T47D (cell line): Measurements from ENCODE around the gene ETFDH.
A peak's percentile ranks its signal among the peaks of the same experiment; 100 is the strongest.
"Not testable (repeated sequence)": the region's sequence is repeated elsewhere in the genome, so short reads cannot be mapped to it uniquely, and the experiment has no call there.

Experiments
- DNase-seq, 2 experiments: peaks; one replicate each; pipeline versions ENCODE4 v3.0.0 to v3.0.0-alpha.2; 2011 to 2012; ENCODE audit warnings: low read depth in 1 of 2, low spot score in 1 of 2
- JUND ChIP-seq: IDR thresholded peaks from 2 replicates; pipeline ENCODE4 v1.6.1; 2012; ENCODE audit warnings: low read depth
- in situ Hi-C: cut with HindIII; loops from 2 replicates; pipeline ENCODE4 v1.10.0; 2016; ENCODE audit warnings: low sequenced_read_pairs, low pct_unique_long_range_greater_than_20kb

ETFDH gene

DNA sequence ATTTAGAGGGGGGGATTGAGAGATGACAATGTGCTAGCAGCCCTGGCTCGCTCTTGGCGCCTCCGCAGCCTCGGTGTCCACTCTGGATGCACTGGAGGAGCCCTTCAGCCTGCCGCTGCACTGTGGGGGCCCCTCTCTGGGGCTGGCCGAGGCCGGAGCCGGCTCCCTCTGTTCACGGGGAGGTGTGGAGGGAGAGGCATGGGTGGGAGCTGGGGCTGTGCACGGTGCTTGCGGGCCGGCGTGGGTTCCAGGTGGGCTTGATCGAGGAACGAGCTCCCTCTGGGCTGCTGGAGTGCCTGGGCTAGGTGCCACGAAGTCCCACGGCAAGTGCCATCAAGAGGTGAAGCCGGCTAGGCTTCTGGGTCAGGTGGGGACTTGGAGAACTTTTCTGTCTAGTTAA, 7.3 kb upstream of the ETFDH start:
- in situ Hi-C loops: no loop called here
- DNase-seq: no peak
- TF ChIP-seq JUND: no peak

DNA sequence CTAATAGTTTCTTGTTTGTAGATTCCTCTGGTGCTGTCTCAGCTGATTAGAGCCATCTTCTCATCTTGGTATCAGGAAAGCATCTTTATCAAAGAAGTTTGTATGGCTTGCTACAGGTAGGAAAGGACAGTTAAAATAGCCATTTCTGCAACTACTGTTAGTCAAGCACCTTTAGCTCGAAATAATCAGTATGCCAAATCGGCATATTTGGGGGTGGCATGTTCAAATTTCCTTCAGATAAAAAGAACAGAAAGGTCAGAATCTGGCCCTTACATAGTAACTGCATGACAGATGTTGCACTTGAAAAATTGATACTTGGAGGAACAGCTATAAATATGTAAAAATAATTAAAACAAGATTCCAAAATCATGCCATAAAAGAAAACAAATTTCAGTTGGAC, 5.2 kb upstream of the ETFDH start:
- in situ Hi-C loops: no loop called here
- DNase-seq: no peak
- no peak for TF ChIP-seq JUND

DNA sequence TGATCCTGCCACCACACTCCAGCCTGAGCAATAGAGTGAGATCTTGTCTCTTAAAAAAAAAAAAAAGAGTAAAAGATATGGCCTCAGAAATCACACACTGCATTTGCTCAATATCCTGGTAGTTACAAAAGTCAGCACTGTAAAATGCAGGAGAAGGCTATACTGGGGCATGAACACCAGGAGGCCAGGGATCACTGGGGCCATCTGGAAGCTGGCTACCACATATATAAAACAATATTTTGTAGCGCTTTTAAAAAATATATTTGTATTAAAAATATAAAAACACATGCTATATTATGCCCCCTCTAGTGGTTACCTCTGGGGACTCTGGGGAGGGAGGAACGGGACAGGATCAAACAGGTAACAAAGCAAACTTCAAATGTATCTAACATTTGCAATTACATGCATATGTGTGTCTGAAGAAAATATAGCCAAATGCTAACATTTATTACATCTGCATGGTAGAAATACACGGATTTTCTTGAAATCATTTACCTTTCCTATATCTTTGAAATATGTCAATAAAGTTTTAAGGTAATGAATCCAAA, 4.4 kb upstream of the ETFDH start:
- peak in 1 of 2 experiments; percentile 15 for DNase-seq
- TF ChIP-seq JUND: no peak
- in situ Hi-C loops: no loop called here

DNA sequence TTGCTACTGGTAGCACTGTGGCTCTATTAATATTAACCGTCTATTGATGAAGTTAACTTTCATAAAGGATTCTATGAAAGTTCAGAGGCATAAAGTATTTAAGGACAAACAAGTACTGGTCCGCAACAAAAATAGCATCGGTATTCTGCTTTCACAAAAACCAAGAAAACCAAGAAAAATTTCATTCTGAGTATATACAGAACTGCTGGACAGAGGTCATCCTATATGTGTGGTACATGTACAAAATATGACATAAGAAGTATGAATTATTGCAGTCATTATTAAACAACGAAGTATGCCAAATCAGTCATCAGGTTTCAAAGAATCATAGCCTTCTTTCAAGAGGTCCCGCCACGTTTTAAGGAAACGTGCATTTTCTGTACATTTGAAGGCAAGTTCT, 2.8 kb upstream of the ETFDH start:
- TF ChIP-seq JUND: no peak
- in situ Hi-C loops: no loop called here
- DNase-seq: no peak

DNA sequence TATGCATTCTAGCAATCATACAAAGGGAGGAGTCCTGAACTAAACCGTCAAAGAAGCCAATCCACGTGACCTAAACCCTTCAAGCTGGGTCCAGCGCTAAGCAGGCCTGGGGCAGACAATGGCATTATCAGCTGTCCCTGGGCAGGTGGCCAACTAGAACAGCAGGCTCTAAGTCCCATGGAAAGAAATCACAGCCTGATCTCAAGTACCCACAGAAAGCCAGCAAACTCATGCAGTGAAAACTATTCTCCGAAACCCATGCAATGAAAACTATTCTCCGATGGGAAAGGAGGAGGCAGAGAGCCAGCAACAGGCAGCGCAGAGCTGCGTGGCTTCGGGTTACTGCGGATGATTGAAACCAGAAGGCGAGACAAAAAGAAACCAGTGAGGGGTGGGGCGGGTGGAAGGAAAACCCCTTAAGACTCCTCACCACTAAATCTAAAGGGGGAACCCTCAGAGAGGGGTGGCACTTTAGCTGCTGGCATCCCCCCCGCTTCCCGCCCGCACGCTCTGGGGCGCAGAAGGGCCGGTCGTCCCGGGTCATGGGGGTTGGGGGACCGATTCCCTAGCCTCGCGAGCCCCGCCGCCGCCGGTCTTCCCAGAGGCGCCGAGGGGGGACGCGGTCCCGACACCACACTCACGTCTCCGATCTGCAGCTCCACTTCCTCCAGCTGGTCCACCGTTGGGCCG, 976 bp upstream of the ETFDH start:
- in situ Hi-C loops: no loop called here
- no peak for TF ChIP-seq JUND
- peak in 1 of 2 experiments; percentile 36 for DNase-seq

DNA sequence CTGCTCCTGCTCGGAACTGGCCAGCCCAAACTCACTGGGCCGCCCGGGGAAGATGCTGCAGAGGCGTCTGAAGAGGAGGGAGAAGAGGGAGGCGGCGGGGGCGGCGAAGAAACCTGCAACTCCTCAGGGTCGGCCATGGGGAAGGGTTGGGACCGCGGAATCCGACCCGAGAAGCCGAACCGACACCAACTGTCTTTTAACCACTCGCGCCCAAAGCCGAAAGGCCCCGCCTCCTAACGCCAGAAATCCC, 506 bp upstream of the ETFDH start, which contains the start of gene C4orf46:
Gene C4orf46 (minus strand): TSS at position 223 of the 250 bp plus-strand sequence. CDS start 86 bp downstream, at position 137.
- in situ Hi-C loops: no loop called here
- DNase-seq: no peak
- TF ChIP-seq JUND: no peak

DNA sequence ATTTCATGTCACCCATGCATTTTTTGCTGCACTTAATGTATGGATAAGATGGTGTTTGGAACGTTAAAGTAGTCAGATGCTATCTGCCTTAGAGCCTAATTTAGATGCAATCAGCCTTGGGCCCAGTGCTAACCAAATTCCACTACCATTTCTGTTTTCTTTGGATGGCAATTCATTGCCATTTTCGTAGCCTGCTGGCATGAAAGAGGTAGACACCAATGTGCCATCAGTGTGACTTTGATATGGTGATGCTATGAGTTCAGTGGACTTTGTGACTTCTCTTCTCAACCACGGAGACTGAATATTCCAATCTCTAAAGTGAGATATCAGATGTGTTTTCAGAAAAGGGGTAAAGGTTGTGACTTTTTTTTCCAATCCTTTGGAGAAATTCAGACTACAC, 1.5 kb downstream of the ETFDH start:
- no peak for TF ChIP-seq JUND
- in situ Hi-C loops: no loop called here
- no peak for DNase-seq

DNA sequence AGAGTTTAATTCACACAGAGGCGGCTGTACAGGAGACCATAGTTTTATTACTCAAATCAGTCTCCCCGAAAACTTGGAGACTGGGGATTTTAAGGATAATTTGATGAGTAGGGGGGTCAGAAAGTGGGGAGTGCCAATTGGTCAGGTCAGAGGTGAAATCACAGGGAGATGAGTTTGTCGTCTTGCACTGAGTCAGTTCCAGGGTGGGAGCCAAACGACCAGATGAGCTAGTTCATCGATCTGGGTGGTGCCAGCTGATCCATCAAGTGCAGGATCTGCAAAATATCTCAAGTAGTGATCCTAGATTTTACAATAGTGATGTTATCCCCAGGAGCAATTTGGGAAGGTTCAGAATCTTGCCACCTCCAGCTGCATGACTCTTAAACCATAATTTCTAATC, 4.0 kb downstream of the ETFDH start:
- in situ Hi-C loops: no loop called here
- DNase-seq: no peak
- TF ChIP-seq JUND: no peak

DNA sequence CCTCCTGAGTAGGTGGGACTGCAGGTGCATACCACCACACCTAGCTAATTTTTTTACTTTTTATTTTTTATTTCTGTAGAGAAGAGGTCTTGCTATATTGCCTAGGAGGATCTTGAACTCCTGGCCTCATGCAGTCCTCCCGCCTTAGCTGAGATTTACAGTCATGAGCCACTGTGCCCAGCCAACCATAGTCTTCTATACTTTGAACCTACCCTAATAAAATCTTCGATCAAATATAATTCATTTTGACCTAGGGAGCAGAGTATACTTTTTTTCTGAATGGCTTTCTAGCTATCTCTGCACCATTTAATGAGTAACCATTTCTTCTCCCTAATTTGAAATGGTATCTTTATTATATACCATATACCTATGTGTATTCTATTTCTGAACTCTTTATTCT, 6.7 kb downstream of the ETFDH start:
- DNase-seq: no peak
- in situ Hi-C loops: no loop called here
- no peak for TF ChIP-seq JUND

DNA sequence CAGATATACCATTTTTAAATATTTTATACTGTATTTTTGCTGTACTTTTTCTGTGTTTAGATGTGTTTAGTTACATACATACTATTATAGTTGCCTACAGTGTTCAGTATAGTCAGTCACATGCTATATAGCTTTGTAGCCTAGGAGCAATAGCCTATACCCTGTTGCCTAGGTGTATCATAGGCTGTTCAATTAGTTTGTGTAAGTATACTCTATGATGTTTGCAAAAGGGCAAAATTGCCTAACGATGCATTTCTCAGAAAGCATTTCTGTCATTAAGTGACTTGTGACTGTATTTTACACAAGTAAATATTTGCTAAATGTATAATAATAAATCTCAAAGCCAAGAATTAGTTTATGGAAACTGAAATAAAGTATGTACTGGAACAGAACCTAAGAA, 9.5 kb downstream of the ETFDH start:
- no peak for DNase-seq
- in situ Hi-C loops: no loop called here
- no peak for TF ChIP-seq JUND

DNA sequence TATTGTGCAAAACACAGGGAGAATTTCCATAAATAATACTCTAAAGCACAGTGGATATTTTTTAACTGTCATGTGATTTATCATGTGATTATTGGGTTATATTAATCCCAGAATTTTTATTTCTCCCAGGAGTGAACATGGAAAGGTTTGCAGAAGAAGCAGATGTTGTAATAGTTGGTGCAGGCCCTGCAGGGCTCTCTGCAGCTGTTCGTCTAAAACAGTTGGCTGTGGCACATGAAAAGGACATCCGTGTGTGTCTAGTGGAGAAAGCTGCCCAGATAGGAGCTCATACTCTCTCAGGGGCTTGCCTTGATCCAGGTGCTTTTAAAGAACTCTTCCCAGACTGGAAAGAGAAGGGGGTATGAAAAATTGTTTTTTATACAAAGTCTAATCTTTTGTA, 10.0 kb downstream of the ETFDH start:
- DNase-seq: no peak
- in situ Hi-C loops: no loop called here
- no peak for TF ChIP-seq JUND

DNA sequence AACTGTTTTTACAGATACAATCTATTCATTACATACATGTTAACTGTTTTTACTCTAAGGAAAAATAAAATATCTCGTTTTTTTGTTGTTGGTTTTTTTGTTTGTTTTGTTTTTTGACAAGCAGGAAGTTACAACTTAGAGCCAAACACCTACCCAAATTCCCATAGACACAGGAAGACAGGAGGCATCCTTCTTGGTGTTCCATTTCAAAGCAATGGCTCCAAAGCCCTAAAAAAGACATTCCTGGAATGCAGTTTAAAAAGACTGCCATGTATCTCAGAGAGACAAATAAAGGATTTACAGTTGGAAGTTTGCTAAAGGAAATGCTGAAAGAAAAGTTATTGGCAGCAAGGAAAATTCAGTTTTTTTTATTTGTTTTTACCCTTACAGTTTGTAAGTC, 16.7 kb downstream of the ETFDH start:
- TF ChIP-seq JUND: no peak
- no peak for DNase-seq
- in situ Hi-C loops: no loop called here

DNA sequence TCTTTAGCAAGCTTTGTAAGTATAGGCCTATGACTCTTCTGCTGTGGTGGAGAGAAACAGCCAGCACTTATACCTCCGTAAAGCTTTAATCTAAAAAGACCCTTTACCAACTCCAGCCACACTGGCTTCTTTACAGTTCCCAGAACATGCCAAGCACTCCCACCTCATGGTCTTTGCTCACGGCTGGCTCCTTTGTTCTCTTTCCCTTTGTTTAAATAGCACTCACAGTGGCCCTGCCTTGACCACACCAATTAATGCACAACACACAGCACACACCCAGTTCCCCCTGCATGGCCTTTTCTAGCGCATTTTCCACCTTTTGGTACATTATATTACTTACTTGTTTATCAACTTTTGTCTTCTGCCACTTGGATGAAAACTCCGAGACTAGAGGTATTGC, 32.2 kb downstream of the ETFDH start:
- TF ChIP-seq JUND: no peak
- DNase-seq: no peak
- in situ Hi-C loops: no loop called here

DNA sequence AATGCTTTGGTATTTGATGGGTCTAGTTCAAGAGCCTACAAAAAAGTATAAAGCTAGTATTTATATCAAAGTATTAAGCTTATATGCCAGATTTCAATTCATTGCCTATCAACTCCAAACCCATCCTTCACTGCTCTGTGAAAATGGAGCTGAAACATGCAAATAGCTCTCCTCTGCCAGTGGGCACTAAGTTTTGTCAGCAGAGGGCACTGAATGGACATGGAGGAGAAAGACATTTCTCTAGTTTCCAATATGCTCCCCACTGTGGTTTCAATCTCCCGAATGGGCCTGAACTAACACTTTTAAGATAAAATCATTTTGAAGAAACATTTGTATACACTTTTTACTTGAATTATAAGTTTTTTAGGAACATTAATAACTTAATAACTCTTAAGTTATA, 38.7 kb downstream of the ETFDH start:
- no peak for TF ChIP-seq JUND
- in situ Hi-C loops: no loop called here
- DNase-seq: peak in 1 of 2 experiments; percentile 27

DNA sequence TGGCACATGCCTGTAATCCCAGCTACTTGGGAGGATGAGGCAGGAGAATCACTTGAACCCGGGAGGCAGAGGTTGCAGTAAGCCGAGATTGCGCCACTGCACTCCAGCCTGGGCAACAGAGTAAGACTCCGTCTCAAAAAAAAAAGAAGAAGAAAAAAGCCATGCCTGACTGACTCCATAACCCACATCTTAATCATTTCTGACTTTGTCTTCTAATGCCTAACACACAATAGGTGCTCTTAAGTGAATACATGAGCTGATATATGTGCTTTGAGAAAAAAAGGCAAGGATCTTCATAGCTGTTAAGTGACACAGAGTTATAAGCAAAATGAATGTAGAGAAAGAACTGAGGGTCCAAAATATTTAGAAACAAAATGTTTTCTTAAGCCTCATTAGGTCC, 40.5 kb downstream of the ETFDH start:
- in situ Hi-C loops: not testable (repeated sequence)

More for the DNA sequence above, 40.5 kb downstream of the ETFDH start:
- DNase-seq: not testable (repeated sequence)
